GM19238 (cell line): ENCODE data around the gene SPOCK1.

ENCODE experiments used
- DNase-seq: peaks from one replicate; pipeline ENCODE4 v3.0.0; 2011; ENCODE audit warnings: low spot score; ENCODE audit not compliant: insufficient read length

Gene SPOCK1

DNA sequence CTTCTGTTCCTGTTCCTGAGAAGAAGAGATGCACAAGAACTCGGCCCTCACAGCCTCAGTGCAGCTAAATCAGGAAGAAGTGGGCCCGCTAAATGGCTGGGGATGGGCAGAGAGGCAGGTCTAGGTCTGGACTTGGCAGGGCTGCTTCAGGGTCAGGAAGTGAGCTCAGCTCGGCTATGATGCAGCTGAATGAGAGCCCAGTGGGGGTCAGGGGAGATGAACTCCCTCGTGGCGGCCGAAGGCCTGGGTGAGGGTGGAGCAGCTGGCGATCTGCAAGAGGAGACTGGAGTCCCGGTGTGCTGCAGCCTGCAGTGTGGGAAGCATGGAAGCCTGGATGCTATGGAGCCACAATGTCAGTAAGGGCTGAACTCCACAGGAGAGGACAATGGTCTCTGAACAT, 466.2 kb downstream of the SPOCK1 start:
- DNase-seq = no peak

DNA sequence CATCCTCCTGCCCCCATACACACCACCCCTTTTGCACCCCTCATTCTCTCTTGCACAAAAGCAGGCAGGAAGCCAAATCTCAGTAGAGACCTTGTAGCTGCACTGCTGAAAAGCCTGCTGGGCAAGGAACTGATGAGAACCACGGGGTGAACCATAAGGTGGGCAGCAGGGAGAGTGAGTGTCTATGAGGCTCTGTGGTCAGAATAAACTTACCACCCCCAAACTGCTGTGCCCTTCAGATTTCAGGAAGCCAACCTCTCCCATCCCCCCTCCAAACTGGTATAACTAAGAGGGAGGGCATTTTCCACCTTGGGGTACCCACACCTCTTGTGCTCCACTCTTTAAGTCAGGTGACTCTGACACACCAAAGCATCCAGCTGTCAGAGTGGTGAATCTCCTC, 471.4 kb downstream of the SPOCK1 start:
- no peak for DNase-seq

- DNase-seq = no peak
These were observed 472.8 kb downstream of the SPOCK1 start for GRCh38 chr5:137026296-137026695.

GRCh38 chr5:137024044-137024443, 475.1 kb downstream of the SPOCK1 start:
- no peak for DNase-seq

DNA sequence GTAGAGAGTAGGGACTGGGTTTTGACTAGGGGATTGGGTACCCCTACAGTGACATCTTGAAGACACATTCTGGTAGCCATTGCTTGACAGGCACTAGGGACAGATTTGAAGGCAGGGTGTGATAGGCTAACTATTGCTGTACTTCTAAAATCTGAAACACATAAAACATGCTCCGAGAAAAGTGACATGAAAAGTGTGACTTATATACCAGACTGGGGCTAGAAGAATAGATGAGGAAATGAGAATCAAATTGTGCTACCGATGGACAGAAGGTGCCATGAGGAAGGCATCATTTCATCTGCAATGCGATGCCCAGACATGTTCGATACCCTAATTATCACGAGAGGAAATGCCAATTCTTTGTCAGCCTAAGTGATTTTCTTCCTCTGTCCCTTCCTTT, 475.8 kb downstream of the SPOCK1 start:
- no peak for DNase-seq

DNA sequence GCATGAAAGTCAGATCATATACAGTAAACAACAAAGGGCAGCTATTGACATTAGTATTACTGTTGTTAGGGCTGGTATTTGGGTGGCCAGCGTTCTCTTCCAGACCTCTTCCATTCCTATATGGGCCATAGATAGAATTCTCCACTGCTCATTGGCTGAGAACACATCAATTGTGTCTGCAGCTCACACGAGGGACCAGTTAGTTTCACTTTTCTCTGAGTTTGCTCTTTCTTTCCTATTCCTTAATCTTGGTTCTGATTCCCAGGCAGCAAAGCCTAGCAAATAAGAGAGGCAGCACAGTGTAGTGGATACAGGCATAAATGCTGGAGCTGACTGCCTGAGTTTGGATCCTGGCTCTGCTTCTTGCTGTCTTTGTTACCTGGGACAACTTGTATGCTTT, 476.4 kb downstream of the SPOCK1 start:
- no peak for DNase-seq

DNA sequence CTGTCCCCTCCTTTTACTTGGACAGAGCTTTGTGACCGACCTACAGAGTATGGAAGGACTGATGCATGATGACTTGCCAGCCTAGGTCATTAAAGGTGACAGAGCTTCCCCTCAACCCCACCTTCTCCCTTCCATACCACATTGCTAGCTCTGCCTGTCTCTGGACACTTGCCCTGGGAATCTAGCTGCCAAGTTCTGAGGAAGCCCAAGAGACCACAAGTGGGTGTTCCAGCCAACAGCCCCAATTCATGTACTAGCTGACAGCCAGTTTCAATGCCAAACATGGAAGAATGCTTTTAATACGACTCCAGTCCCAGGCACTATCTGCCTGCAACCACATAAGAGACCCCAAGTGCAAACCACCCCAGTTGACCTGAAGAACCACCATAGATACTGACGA, 477.1 kb downstream of the SPOCK1 start:
- DNase-seq = no peak

GRCh38 chr5:137019229-137019628, 479.9 kb downstream of the SPOCK1 start:
- DNase-seq = no peak

GRCh38 chr5:137016783-137017324, 482.3 kb downstream of the SPOCK1 start:
- DNase-seq = no peak

DNA sequence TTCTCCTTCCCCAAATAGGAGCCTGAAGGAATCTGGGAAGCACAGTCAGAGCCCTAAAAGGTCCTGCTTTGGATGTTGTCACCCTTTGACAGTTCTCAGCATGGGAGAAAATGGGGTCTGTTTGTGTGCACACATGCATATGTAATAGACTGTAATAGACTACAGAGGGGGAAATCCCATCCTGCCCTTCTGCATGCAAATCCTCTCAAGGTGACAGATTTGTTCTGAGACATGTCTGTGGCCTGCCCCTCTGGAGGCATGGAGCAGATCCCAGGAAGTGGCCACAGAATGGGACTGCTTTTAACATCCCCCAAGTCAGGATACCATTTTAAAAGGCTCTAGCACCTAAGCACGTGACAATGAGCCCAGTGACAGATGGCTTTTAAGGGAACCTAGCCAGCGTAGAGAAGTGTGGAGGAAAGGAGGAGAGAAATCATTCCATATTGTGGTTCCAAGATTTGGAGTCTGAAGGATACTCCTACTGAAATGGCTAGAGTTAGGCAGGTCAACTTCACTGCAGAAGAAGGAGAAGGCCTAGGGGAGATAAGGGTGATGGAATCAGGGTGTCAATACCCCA, 483.5 kb downstream of the SPOCK1 start:
- DNase-seq = no peak

DNA sequence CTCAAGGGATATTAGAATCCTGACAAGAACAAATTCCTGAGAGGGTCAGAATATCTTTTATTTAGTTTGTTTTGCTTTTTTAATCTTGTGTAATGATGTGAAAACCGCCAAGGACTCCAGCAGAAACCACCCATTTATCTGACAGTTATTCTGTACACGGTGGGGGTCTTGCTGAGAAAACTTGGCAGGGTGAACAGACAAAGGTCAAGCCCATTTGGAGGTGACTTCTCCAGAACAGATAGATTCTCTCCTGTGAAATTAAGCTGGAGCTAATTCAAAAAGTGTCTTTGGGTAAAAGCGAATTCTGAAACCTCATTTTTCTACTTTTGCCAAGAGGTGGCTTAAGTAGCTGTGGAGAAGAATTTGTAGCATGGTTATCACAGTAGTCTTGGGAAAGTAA, 484.4 kb downstream of the SPOCK1 start:
- no peak for DNase-seq

GRCh38 chr5:137010226-137010625, 488.9 kb downstream of the SPOCK1 start:
- DNase-seq = no peak

- DNase-seq = no peak
These were observed 494.8 kb downstream of the SPOCK1 start for GRCh38 chr5:137004279-137004678.

- no peak for DNase-seq
These were observed 498.0 kb downstream of the SPOCK1 start for GRCh38 chr5:137001026-137001569.

DNA sequence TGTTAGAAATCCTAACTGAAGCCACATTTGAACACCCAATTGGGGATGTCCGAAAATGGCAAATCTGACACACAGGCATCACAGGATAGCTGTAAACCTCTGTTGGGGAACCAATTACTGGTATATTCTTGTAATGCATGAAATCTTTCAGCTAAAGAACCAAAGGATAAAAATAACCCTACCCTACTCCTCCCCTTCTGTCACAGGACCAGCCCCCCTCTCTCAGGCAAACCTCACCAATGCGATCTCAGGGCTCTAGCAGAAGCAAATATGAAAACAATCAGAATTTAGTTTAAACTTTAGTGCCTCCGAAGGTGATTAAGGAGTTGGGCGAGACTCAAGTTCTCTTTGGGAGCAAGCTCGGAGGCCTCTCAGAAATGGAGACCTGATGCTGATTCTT, 499.3 kb downstream of the SPOCK1 start:
- DNase-seq = no peak

GRCh38 chr5:136998854-136999357, 500.2 kb downstream of the SPOCK1 start:
- no peak for DNase-seq

DNA sequence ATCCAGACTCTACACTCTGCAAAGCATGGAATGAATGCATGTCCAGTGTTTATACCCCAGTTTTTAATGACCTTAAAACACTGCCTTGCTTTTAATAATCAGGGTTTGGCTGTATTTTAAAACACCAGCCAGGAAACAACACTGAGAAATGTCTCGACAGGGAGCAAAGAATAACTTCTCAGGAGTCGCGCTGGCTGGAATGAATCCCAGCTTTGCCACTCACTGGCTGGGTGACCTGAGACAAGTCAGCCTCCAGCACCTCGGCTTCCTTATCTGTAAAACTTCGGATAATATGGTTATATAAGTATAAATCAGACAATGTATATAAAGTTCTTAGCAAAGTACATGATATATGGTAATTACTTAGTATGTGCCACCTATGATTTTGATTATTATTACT, 505.0 kb downstream of the SPOCK1 start:
- DNase-seq = no peak

- DNase-seq = no peak
These were observed 506.2 kb downstream of the SPOCK1 start for GRCh38 chr5:136992796-136993489.

- DNase-seq = no peak
These were observed 513.2 kb downstream of the SPOCK1 start for GRCh38 chr5:136985785-136986475.

GRCh38 chr5:136984772-136985446, 514.2 kb downstream of the SPOCK1 start:
- DNase-seq = no peak

GRCh38 chr5:136981936-136982335, 517.2 kb downstream of the SPOCK1 start:
- no peak for DNase-seq
